OCI-LY1 (cell line): ENCODE measurements around the gene SI.

ENCODE experiments used
- H2AFZ ChIP-seq: fragments of 200-600 bp; sonication (generic), shearing (Covaris generic); 2 replicates; pipeline ENCODE4 v1.6.0; 2014; ENCODE audit warnings: antibody characterized with exemption, mild to moderate bottlenecking, low read length
- H3F3A ChIP-seq: fragments of 200-600 bp; sonication (generic), shearing (Covaris generic); 2 replicates; pipeline ENCODE4 v1.6.0; 2014; ENCODE audit warnings: mild to moderate bottlenecking, antibody characterized with exemption, low read length, moderate library complexity; ENCODE audit not compliant: insufficient read depth
- H3K27ac ChIP-seq: fragments of 200-600 bp; sonication (generic); 2 replicates; pipeline ENCODE4 v1.5.1; 2014; ENCODE audit warnings: low read length, mixed run types, mild to moderate bottlenecking, low read depth; ENCODE audit not compliant: poor library complexity, severe bottlenecking
- H3K27me3 ChIP-seq: fragments of 200-600 bp; sonication (generic); 2 replicates; pipeline ENCODE4 v1.6.0; 2014; ENCODE audit warnings: antibody characterized with exemption, mild to moderate bottlenecking, low read length, moderate library complexity; ENCODE audit not compliant: insufficient read depth
- H3K36me3 ChIP-seq: fragments of 200-600 bp; sonication (generic); 2 replicates; pipeline ENCODE4 v1.6.1; 2014; ENCODE audit warnings: mild to moderate bottlenecking, antibody characterized with exemption, low read length, moderate library complexity, mixed read lengths; ENCODE audit not compliant: insufficient read depth
- H3K4me1 ChIP-seq: fragments of 200-600 bp; sonication (generic); 2 replicates; pipeline ENCODE4 v1.5.1; 2014; ENCODE audit warnings: mild to moderate bottlenecking, low read length, moderate library complexity; ENCODE audit not compliant: insufficient read depth, severe bottlenecking
- H3K4me2 ChIP-seq: fragments of 200-600 bp; sonication (generic), shearing (Covaris generic); 2 replicates; pipeline ENCODE4 v1.6.1; 2014; ENCODE audit warnings: low read length
- H3K4me3 ChIP-seq: fragments of 200-600 bp; sonication (generic); 2 replicates; pipeline ENCODE4 v1.5.1; 2014; ENCODE audit warnings: low read length, low read depth, mild to moderate bottlenecking, mixed read lengths; ENCODE audit not compliant: poor library complexity, severe bottlenecking
- H3K79me2 ChIP-seq: fragments of 200-600 bp; shearing (Covaris generic); 2 replicates; pipeline ENCODE4 v1.6.1; 2016; ENCODE audit warnings: mixed run types, low read length, mixed read lengths; ENCODE audit not compliant: insufficient read depth
- H3K9ac ChIP-seq: fragments of 200-600 bp; sonication (generic), shearing (Covaris generic); 2 replicates; pipeline ENCODE4 v1.6.1; 2014; ENCODE audit warnings: mild to moderate bottlenecking, low read length, mixed read lengths
- H3K9me2 ChIP-seq: fragments of 200-600 bp; sonication (generic), shearing (Covaris generic); 2 replicates; pipeline ENCODE4 v1.6.1; 2014; ENCODE audit warnings: low read depth, mild to moderate bottlenecking, low read length, mixed read lengths
- H3K9me3 ChIP-seq: fragments of 200-600 bp; shearing (Covaris generic); 2 replicates; pipeline ENCODE4 v1.6.1; 2014; ENCODE audit warnings: low read length, mixed read lengths
- H4K20me1 ChIP-seq: fragments of 200-600 bp; sonication (generic), shearing (Covaris generic); 2 replicates; pipeline ENCODE4 v1.6.0; 2016; ENCODE audit warnings: mild to moderate bottlenecking, low read length; ENCODE audit not compliant: insufficient read depth
- CTCF ChIP-seq: fragments of 200-600 bp; sonication (generic), shearing (Covaris generic); IDR thresholded peaks from 2 replicates; pipeline ENCODE4 v1.5.1; 2017; ENCODE audit warnings: mild to moderate bottlenecking, antibody characterized with exemption, low read length, moderate library complexity, mixed read lengths
- EZH2 ChIP-seq: fragments of 200-600 bp; sonication (generic), shearing (Covaris generic); IDR thresholded peaks from 2 replicates; pipeline ENCODE4 v1.8.0; 2017; ENCODE audit warnings: borderline replicate concordance, mixed run types, mild to moderate bottlenecking, antibody characterized with exemption, low read length, moderate library complexity, mixed read lengths

Gene SI

GRCh38 chr3:164929642-164930041 lies 148.7 kb downstream of the SI start:
- TF ChIP-seq EZH2, result no peak
- no peak for TF ChIP-seq CTCF
- Histone ChIP-seq H3K4me2 (no peak overlapping the region), H3F3A (no peaks in the 10 kb centered on the region), H3K79me2 (no peaks in the 10 kb centered on the region), H4K20me1 (no peaks in the 10 kb centered on the region), H3K27me3 (no peaks in the 10 kb centered on the region), H3K4me1 (no peaks in the 10 kb centered on the region), H3K9me2 (no peaks in the 10 kb centered on the region), H3K27ac (no peak overlapping the region), H2AFZ (no peak overlapping the region), H3K9me3 (no peaks in the 10 kb centered on the region), H3K9ac (no peak overlapping the region), H3K4me3 (no peak overlapping the region), H3K36me3 (no peaks in the 10 kb centered on the region)
